Osteocyte (in vitro differentiated cells): ENCODE results near the gene CNTNAP2. TPM values are rescaled to one million over a fixed set of nuclear protein-coding genes. Genes with fewer than 3 reads are reported as not detected.

Source experiments
- DNase-seq: peaks from one replicate; pipeline ENCODE4 v3.0.0; 2021; ENCODE audit warnings: mixed read lengths; ENCODE audit not compliant: unreplicated experiment; ENCODE audit errors: extremely low spot score
- H3K27ac Mint-ChIP-seq: one replicate; pipeline ENCODE4 v1.8.0; 2021; ENCODE audit warnings: mild to moderate bottlenecking, mixed read lengths; ENCODE audit not compliant: unreplicated experiment
- H3K27me3 Mint-ChIP-seq: one replicate; pipeline ENCODE4 v1.8.0; 2021; ENCODE audit warnings: mixed read lengths; ENCODE audit not compliant: unreplicated experiment
- H3K36me3 Mint-ChIP-seq: one replicate; pipeline ENCODE4 v1.8.0; 2021; ENCODE audit warnings: mixed read lengths; ENCODE audit not compliant: unreplicated experiment
- H3K4me1 Mint-ChIP-seq: one replicate; pipeline ENCODE4 v1.8.0; 2021; ENCODE audit warnings: mixed read lengths; ENCODE audit not compliant: unreplicated experiment
- H3K4me3 Mint-ChIP-seq: one replicate; pipeline ENCODE4 v1.8.0; 2021; ENCODE audit warnings: mild to moderate bottlenecking, moderate library complexity, mixed read lengths; ENCODE audit not compliant: unreplicated experiment
- H3K9me3 Mint-ChIP-seq: one replicate; pipeline ENCODE4 v1.8.0; 2021; ENCODE audit warnings: mixed read lengths; ENCODE audit not compliant: unreplicated experiment
- CTCF ChIP-seq: fragments of 200-600 bp; sonication (generic); IDR thresholded peaks from 2 replicates; pipeline ENCODE4 v1.5.0; 2021; ENCODE audit warnings: antibody characterized with exemption, mild to moderate bottlenecking, moderate library complexity
- microRNA-seq: library from miRNA; unstranded; fragments of <30 nt; microRNA quantifications from one replicate; pipeline ENCODE4 v1.1.0, GENCODE V29; 2020; ENCODE audit not compliant: unreplicated experiment
- total RNA-seq: library from RNA; stranded (reverse); gene quantifications from 2 replicates; pipeline ENCODE4 v1.2.1, GENCODE V29; 2021

CNTNAP2 gene
- total RNA-seq, 1 donor from 2014 or later, result 1.4 TPM

GRCh38 chr7:148466120-148466519 is 2349.5 kb downstream of the CNTNAP2 start:
- Mint-ChIP-seq H3K4me1 (no peaks in the 10 kb centered on the region), H3K27me3 (no peaks in the 10 kb centered on the region), H3K27ac (no peak overlapping the region), H3K36me3 (no peaks in the 10 kb centered on the region), H3K4me3 (no peak overlapping the region), H3K9me3 (peaks cover 14% of the 10 kb centered on the region)
- no peak for TF ChIP-seq CTCF
- no peak for DNase-seq

- H3K27ac Mint-ChIP-seq, result no peak overlapping the region
- no peak for TF ChIP-seq CTCF
- no peaks in the 10 kb centered on the region for H3K4me1 Mint-ChIP-seq
- no peak for DNase-seq
- no peak overlapping the region for H3K4me3 Mint-ChIP-seq
- H3K36me3 Mint-ChIP-seq, result no peaks in the 10 kb centered on the region
- H3K27me3 Mint-ChIP-seq, result no peaks in the 10 kb centered on the region
- no peaks in the 10 kb centered on the region for H3K9me3 Mint-ChIP-seq
Measured at GRCh38 chr7:148468700-148469098, 2352.1 kb downstream of the CNTNAP2 start.

Small RNA genes lying within 50 kb of the gene (microRNA-seq; reads per million reads assigned to microRNA genes)
- gene MIR548F4, result not detected
